GM19463 (cell line): ENCODE results near the gene SLC10A7.
A peak's percentile ranks its signal among the peaks of the same experiment; 100 is the strongest.
"Not testable (repeated sequence)": the region's sequence is repeated elsewhere in the genome, so short reads cannot be mapped to it uniquely, and the experiment has no call there.

ENCODE experiments used
- ATAC-seq: cut with Tn5 transposase; IDR thresholded peaks from one replicate; pipeline ENCODE4 v1.9.1; 2021; ENCODE audit warnings: mild to moderate bottlenecking, moderate library complexity; ENCODE audit not compliant: unreplicated experiment

The SLC10A7 gene

DNA sequence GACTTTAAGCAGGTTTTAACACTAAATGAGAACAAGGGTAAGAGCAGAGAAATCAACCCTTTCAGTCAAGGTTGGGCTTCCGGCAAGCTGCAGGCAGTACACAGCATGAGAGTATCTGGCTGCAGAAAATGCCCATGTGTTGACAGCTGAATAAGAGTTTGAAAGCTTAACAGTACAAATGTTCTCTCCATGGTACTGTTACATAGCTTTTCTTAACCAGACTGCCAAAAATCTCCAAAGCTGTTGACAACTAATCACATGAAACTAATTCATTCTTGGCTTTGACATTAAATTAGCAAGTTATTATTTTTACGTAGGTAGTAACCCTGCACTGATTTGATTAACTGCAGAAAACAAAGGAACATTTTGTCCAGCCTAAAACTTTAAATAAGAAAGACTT lies 153.5 kb downstream of the SLC10A7 start:
- ATAC-seq = no peak

DNA sequence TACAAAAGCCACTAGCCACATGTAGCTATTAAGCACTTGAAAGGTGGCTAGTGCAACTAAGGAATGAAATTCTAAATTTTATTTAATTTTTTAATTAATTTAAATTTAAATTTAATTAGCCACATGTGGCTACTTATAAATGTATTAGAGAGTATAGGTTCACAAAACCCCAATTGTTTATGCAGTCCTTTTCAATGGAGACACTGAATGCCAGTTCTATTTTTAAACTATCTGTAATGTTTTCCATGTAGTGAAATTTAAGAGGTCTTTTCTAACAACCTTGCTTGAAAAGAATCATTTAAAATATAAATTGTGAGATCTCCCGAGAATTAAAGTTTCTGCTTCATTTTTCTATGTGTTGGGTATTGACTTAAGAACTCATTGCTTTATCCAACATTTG lies 154.4 kb downstream of the SLC10A7 start:
- ATAC-seq = no peak

DNA sequence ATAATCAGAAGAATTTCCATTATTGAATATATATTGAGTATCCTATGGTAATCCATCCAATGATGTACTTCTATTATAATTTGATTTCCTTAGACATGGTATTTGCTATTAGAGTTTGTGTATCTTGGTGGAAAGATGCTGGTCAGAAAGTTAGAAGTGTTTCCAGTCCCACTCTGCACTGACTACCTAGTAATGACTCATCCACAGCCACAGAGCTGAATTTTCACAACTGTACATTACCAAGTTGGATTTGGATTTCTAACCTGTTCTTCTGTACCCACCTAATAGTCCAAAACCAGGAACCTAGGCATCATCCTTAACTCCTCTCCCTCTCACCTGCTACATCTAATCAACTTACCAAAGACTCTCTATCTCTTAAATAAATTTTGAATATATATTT lies 162.0 kb downstream of the SLC10A7 start:
- ATAC-seq = no peak

DNA sequence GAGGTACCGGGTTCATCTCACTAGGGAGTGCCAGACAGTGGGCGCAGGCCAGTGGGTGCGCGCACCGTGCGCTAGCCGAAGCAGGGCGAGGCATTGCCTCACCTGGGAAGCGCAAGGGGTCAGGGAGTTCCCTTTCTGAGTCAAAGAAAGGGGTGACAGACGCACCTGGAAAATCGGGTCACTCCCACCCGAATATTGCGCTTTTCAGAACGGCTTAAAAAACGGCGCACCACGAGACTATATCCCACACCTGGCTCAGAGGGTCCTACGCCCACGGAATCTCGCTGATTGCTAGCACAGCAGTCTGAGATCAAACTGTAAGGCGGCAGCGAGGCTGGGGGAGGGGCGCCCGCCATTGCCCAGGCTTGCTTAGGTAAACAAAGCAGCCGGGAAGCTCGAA lies 171.6 kb downstream of the SLC10A7 start:
- ATAC-seq = not testable (repeated sequence)

DNA sequence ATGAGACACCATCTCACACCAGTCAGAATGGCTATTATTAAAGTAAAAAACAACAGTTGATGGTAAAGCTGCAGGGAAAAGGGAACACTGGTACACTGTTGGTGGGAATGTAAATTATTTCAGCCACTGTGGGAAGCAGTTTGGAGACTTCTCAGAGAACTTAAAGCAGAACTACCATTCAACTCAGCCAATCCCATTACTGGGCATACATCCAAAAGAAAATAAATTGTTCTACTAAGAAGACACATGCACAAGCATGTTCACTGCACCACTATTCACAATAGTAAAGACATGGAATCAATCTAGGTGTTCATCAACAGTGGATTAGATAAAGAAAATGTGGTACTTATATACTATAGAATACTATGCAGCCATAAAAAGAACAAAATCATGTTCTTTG lies 172.4 kb downstream of the SLC10A7 start:
- ATAC-seq = no peak

DNA sequence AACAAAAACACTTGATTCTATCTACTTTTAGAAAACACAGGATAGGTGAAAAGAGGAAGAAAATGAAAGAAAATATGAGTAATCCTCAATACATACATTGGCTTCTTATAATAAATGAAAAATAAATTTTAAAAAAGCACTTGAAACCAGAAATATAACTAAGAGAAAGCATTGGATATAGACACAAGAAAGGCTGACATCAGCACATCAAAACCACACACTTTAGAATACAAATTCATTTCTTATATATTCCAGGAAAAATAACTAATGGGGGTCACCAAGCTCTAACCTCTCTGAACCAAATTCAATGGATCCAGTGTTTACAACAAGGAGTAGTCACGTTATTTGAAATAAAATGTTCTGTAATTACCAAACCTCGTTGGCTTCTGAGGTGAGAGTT lies 173.9 kb downstream of the SLC10A7 start:
- no peak for ATAC-seq

DNA sequence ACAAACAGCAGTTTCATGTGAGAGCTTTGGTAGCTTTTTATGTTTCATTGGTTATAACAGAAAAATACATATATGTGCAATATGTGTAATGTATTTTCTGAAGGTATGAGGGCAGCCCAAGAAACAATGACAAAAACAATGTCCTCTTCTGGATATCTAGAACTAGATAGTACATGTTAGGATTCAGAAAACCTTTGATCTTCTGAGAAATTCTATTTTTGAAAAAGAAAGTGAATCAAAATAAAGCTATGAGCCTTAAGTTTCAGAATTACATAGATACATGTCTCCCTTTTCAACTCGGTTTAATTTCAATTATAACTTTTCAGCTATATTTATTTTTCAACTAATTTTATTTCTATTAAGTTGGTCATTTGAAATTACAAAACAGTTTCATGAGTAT lies 175.5 kb downstream of the SLC10A7 start:
- no peak for ATAC-seq

DNA sequence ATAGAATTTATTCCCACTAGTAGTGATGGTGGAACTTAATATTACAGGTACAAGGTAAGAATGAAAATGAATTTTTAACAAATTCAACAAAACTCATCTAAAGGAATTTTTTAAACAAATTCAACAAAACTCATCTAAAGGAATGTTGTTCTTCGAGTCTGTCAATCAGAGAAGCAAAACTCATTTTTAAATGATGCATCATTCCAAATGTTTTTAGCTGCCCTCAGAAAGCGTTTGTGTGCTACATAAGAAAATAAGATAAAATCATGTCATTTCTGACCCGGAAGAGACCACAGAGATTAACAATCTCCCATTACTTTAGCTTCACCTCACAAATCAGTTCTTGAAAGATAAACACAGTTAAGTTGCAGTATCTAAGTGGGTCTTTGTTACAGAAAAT lies 178.0 kb downstream of the SLC10A7 start:
- no peak for ATAC-seq

DNA sequence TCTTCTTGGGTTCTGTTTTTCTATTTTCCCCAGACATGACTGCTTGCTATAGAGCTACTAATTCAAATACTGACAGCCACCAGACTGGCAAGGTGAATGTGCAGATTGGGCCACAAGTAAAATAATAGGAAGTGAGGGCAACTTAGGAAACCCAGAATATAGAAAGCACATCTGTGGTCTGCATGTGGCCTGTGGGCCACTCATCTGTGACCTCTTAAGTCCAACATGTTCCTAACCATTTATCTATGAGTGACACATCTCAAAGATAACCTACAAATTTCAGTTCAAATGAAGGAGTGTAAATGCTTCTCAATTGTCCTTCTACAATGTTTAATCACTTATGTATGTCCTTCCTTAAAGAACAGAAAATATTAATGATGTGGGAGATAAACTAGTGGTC lies 178.5 kb downstream of the SLC10A7 start:
- peak; percentile 86 for ATAC-seq

DNA sequence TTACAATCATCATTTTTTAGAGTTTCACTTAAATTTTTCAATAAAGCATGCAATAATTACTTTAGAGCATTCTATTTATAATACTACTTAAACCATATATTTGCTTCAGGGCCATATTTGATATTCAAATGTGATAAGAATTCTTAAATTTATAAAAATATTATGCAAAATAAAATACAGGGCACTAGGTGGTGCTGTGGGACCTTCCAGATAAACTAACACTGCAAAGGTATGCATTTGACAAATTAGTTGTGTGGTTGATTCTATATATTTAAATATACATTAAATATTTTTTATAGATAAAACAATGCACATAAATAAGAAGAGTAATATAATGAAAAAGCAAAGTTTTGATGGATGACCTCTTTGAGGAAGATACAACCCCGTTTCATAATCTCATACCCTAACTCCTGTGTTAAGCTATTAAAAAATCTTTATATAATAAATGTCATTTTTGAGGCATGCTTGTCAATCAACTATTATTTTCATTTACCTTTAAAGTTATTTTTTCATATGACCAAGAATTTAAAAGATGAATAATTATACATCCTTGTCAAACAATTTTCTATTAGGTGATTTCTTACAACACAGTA lies 179.0 kb downstream of the SLC10A7 start:
- ATAC-seq = no peak

DNA sequence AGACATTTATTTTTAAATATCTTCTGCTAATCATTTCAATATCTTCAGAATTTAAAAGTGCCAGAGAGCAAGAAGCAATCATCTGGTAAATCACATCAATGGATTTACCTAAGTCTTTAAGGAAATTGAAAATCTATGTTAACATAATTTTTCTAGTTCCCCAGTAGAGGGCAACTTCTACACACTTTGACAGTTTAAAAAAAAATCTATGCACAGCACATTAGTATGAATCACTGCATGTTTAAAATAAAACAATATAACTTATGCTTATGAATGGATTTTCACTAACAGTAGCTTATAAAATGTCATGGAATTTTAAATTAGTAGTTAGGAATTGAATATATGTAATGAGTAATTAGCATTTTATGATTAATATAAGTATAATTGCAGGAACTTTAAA lies 180.9 kb downstream of the SLC10A7 start:
- ATAC-seq = no peak

DNA sequence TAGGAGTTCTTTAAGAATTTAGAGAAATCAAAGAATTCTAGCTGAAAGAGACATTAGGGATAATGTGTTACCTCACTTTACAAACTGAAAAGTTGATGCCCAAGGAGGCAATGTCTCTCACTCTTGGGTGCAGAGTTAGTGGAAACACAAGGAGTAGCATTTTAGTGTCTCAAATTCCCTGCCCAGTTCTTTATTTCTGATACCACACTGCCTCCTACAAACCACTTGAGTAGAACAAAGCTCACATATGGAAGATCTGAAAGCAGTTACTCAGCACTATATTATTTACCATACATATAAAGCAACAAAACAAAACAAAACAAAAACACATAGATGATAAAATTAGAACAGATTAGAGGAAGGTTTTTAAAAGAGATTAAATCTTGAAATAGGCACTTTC lies 183.2 kb downstream of the SLC10A7 start:
- no peak for ATAC-seq

DNA sequence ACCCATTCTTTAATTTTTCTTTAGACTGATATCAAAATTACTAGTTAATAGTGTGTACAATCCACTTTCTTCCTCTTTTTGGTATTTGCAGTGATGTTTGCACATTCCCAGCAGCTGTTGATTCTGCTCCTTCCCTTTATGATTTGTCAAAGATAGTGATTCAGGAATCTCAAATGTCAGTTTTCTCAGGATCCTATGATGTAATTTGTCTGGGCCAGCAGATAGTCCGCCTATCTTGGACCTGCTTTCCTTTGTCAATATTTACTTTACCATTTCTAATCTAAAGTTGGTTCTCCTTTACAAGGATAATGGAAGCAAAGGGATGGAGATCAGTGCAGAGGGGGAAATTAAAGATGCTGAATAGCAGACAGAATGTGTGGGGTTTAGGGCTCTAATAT lies 185.3 kb downstream of the SLC10A7 start:
- ATAC-seq = no peak

DNA sequence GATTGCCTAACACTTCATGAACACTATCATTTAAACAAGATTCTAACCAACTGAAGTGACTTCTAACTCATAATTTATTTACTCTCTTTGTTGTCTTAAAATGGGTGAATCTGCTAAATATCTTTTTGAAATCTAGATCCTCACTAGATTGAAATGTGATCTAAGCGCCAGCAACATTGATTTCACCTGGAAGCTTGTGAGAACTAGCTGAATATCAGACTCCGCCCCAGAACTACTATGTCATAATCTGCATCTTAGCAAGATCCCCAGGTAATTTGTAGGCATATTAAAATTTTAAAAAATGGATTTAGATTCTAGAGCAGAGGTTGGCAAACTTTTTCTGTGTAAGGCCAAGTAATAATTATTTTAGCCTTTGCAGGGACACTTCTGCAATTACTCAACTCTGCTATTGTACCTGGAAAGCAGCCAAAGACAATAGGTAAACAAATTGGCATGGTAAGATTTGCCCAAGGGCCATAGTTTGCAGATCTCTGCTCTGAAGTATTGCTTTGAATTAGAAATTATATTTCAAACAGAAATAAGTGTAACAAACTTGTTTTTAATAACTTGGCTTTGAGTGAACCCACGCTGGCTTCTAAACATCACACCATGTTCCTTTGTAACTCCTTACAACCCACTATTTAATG lies 185.9 kb downstream of the SLC10A7 start:
- no peak for ATAC-seq

DNA sequence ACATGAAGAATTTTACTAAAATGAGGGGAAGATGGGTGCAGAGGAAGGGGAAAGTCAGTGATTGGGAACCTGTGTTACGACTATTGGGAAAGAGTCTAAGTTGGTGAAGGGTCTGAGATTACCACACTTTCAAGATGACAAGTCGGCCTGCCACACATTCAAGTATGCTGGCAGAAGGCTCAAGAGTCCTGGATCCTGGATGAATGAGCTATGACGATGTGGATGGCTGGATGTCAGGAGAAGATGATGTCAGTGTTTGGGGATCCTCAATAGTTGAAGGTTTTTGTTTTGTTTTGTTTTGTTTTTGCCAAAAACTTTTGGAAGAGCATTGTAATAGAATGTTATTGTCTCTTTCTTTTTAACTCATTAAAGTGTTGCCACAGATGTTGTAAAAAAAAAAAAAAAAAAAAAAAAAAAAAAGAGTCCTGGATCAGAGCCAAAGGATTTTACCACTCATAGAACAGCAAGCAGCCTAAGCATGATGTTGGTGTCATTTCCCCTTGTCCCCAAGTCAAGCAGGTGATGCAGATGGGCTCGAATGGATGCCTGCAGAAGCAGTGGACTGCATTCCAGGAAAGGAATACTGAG lies 186.8 kb downstream of the SLC10A7 start:
- no peak for ATAC-seq

DNA sequence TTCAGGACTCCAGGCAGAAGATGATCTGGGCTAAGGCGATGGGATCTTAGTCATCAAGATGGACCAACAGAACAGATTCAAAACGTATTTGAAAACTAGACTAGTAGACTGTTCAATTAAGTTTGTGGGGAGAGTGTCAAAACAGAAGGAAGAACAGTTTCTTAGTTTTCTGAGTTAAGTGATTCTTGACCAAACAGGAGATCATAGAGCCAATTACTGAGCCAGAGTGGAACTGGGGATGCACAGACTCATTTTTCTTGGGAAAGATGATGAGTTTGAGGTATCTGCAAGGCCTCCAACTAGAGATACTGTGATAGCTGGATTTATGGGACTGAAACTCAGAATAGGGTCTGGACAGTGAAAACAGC lies 187.9 kb downstream of the SLC10A7 start:
- no peak for ATAC-seq

DNA sequence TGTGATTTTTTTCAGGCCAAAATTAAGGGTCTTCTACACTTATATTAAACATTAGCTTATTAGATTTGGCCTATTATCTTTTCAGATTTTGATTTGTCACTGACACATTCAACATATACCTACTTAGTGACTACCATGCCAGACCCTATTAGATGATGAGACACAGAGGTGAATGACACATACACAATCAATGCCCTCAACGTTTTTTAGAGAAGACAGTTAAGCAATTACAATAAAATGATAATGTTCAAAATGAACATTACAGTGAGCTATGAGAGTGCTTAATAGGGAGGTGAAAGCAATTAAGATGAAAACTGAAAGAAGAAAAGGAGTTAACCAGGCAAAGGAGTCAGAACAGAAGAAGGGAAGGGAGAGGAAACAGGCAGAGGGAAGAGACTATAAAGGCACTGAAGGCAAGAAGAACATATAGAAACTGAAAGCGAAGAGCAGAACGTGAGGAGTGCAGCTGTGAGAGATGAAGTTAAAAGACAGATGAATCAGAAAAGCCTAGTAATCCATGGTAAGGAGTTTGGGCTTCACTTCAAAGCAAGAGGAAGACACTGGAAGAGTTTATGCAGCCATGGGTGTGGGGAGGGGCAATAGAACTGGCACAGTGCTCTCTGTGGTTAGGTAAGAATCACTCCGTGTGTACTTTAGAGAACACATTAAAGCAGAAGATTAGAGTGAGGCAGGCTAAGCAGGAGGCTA lies 188.4 kb downstream of the SLC10A7 start:
- peak; percentile 86 for ATAC-seq

DNA sequence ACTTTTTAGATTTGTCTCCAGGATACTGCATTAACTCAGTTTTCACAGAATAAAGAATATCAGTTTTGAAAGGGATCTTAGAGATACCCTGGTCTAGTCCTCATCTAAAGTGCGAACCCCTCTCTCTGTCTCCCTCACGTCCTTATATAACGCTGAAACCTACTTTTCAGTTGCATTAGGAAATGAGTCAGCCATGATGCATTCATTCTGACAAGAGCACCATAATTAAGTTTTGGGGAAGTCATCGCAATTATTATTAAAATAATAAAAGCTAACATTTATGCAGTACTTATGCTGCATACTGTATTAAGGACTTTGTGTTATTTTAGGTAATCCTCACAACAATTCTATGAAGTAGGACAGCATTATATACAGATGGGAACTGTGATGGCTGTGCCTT lies 191.3 kb downstream of the SLC10A7 start:
- no peak for ATAC-seq

DNA sequence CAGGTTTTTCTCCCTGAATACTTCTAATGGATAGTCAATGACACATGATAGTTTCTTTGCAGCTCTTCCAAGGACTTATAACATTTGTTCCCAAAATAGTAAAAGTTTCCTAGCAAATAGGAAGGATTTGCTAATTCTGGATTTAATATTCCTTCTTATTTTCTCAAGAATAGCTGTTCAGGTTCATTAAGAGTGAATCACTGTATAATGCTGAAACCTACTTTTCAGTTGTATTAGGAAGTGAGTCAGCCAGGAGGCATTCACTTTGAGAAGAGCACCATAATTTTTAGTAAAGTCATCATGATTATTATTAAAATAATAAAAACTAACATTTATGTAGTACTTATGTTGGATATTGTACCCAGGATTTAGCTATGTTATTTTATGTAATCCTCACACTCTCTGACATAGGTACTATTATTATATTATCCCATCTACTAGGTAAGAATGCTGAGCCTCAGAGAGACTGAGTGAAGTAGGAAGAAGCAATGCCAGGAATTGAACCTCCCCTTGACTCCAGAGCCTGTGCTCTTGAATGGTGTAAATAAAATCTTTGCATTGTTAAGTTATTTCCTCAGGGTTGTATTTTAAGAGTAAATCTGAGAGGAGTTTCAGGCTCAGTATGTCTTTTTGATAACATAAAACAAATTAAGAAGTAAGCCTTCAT lies 192.6 kb downstream of the SLC10A7 start:
- no peak for ATAC-seq

DNA sequence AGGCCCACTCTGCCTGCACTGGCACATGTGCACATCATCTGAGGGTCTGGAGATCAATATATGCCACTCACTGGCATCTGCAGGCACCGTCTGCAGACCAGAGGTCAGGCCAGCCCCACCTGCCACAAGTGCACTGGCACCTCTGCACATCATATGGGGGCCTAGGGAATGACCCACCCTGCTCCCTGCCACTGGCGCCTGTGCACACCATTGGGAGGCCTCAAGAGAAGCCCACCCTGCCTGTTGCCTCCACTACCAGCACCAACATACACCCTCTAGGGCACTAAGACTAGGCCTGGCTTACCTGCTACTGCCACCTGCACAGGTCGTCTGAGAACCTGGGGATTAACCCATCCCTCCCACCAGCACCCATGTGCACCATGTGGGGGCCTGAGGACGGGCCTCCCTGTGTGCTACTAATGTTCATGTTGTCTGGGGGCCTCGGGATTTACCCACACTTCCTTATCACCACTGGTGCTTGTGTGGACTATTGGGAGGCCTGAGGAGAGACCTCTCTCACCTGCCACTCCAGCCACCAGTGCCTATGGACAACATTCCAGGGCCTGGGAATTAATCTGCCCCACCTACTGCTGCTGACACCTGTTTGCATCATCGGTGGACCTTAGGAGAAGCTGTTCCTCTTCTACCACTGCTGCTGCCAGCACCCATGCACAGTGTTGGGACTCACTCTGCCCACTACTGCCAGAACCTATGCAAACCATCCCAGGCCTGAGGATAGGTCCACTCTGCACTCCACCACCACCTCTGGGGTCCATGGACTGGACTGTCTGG lies 193.7 kb downstream of the SLC10A7 start:
- ATAC-seq = no peak

DNA sequence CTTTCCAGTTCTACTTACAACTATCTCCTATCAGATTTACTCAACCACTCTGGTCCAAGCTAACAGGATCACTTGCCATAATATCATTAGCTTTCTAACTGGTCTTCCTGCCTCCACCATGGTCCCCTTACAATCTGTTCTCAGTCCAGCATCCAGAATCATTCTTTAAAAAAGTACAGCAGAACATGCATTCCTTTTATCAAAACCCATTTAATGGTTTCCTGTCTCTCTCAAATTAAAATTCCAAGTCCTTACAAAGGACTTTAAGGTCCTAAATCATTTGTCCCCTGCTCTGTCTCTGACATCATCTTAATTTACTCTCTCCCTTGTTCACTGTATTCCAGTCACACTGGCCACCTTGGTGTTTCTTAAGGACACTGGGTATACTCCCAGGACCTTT lies 202.8 kb downstream of the SLC10A7 start:
- no peak for ATAC-seq
